Measurements from ENCODE around the gene JOSD1.

JOSD1 gene

GRCh38 chr22:38710866-38711265 is 10.1 kb upstream of the JOSD1 start:
- DNase-seq = no peak

- DNase-seq = no peak
Measured at GRCh38 chr22:38710351-38710750, 9.6 kb upstream of the JOSD1 start.

GRCh38 chr22:38709306-38709705 is 8.6 kb upstream of the JOSD1 start:
- DNase-seq = no peak

- no peak for DNase-seq
Measured at GRCh38 chr22:38707984-38708383, 7.2 kb upstream of the JOSD1 start.

GRCh38 chr22:38707346-38707745 is 6.6 kb upstream of the JOSD1 start:
- no peak for DNase-seq

GRCh38 chr22:38706901-38707195 is 6.1 kb upstream of the JOSD1 start:
- no peak for DNase-seq

- no peak for DNase-seq
Measured at GRCh38 chr22:38706101-38706900, 5.6 kb upstream of the JOSD1 start.

GRCh38 chr22:38705235-38706100 is 4.7 kb upstream of the JOSD1 start, which contains the start of gene GTPBP1:
Gene GTPBP1 (plus strand): TSS chr22:38705944. CDS start chr22:38705956, 12 bp downstream.
- DNase-seq = peak; percentile 100

GRCh38 chr22:38704654-38705234 is 4.0 kb upstream of the JOSD1 start:
- DNase-seq = no peak

- DNase-seq = no peak
Measured at GRCh38 chr22:38700270-38700788, 414 bp downstream of the JOSD1 start.

- no peak for DNase-seq
Measured at GRCh38 chr22:38699784-38700183, 959 bp downstream of the JOSD1 start.

GRCh38 chr22:38699143-38699542 is 1.6 kb downstream of the JOSD1 start:
- DNase-seq = no peak

GRCh38 chr22:38698407-38699094 is 2.2 kb downstream of the JOSD1 start:
- DNase-seq = no peak

- DNase-seq = no peak
Measured at GRCh38 chr22:38697425-38698089, 3.2 kb downstream of the JOSD1 start.

GRCh38 chr22:38696606-38697424 is 3.9 kb downstream of the JOSD1 start:
- peak; percentile 56 for DNase-seq

GRCh38 chr22:38694940-38695339 is 5.8 kb downstream of the JOSD1 start:
- DNase-seq = no peak

GRCh38 chr22:38694049-38694448 is 6.7 kb downstream of the JOSD1 start:
- no peak for DNase-seq

- DNase-seq = no peak
Measured at GRCh38 chr22:38689651-38690050, 11.1 kb downstream of the JOSD1 start.

GRCh38 chr22:38685761-38686160 is 15.0 kb downstream of the JOSD1 start:
- DNase-seq = no peak

- DNase-seq = no peak
Measured at GRCh38 chr22:38684895-38685294, 15.8 kb downstream of the JOSD1 start.

- DNase-seq = peak; percentile 79
Measured at GRCh38 chr22:38681582-38682335, 19.0 kb downstream of the JOSD1 start, which contains the start of gene TOMM22. Gene TOMM22 (plus strand): TSS chr22:38681957. CDS start chr22:38681979, 22 bp downstream.
